ENCODE measurements around the gene ERCC2. TPM values are rescaled to one million over a fixed set of nuclear protein-coding genes. Genes with fewer than 3 reads are reported as not detected.

The ERCC2 gene
- total RNA-seq, 4 donors from 2014 or later, result 3.0 to 46.2 (median 9.2) TPM

- no peaks in the 10 kb centered on the region for H3K27me3 ChIP-seq
- 58 to 83% methylated on average over 1 to 4 of the region's 4 CpGs for WGBS, 2 donors (ENCODE audit: low coverage in 1 of 2)
Observed at GRCh38 chr19:45305007-45305406, 65.4 kb downstream of the ERCC2 start.

GRCh38 chr19:45304141-45304926 is 66.0 kb downstream of the ERCC2 start:
- no peak for DNase-seq
- no peak overlapping the region for H3K4me3 ChIP-seq
- H3K9me3 ChIP-seq, result no peaks in the 10 kb centered on the region
- H3K27me3 ChIP-seq, result no peaks in the 10 kb centered on the region
- H3K4me1 ChIP-seq, result no peaks in the 10 kb centered on the region
- H3K36me3 ChIP-seq, result no peaks in the 10 kb centered on the region
- intact Hi-C loops (cut with DNase I; ENCODE audit: low total_unique reads) (no loop called here), in situ Hi-C loops (cut with MboI; ENCODE audit: low pct_ligation_motif_present in 1 of 4, low pct_unique_long_range_greater_than_20kb in 1 of 4, low sequenced_read_pairs in 3 of 4) (no loop called here)
- 43 to 55% methylated on average over 1 to 4 of the region's 4 CpGs for WGBS, 2 donors (ENCODE audit: low coverage in 1 of 2)
- no peak overlapping the region for H3K27ac ChIP-seq
- no peak for TF ChIP-seq EP300 (IDR thresholded peaks at IDR 0.05; ENCODE audit: low read depth)

More at GRCh38 chr19:45305007-45305406, 65.4 kb downstream of the ERCC2 start:
- no peaks in the 10 kb centered on the region for H3K4me1 ChIP-seq
- H3K9me3 ChIP-seq, result no peaks in the 10 kb centered on the region
- TF ChIP-seq POLR2A (IDR thresholded peaks at IDR 0.05) (no peak), CTCF (IDR thresholded peaks at IDR 0.05) (no peak), EP300 (IDR thresholded peaks at IDR 0.05; ENCODE audit: low read depth) (no peak), POLR2AphosphoS5 (IDR thresholded peaks at IDR 0.05) (no peak)
- in situ Hi-C loops (cut with MboI; ENCODE audit: low pct_ligation_motif_present in 1 of 4, low pct_unique_long_range_greater_than_20kb in 1 of 4, low sequenced_read_pairs in 3 of 4), result no loop called here
- no peak overlapping the region for H3K27ac ChIP-seq
- intact Hi-C loops (cut with DNase I; ENCODE audit: low total_unique reads), result no loop called here
- no peaks in the 10 kb centered on the region for H3K36me3 ChIP-seq
- no peak for DNase-seq
- H3K4me3 ChIP-seq, result no peak overlapping the region

- WGBS, 2 donors (ENCODE audit: low coverage in 1 of 2), result 90 to 93% methylated on average over 4 to 12 of the region's 12 CpGs
- in situ Hi-C loops (cut with MboI; ENCODE audit: low pct_ligation_motif_present in 1 of 4, low pct_unique_long_range_greater_than_20kb in 1 of 4, low sequenced_read_pairs in 3 of 4), result no loop called here
- no peaks in the 10 kb centered on the region for H3K9me3 ChIP-seq
- no peak for DNase-seq
- no peak overlapping the region for H3K27ac ChIP-seq
- H3K4me1 ChIP-seq, result no peaks in the 10 kb centered on the region
- intact Hi-C loops (cut with DNase I; ENCODE audit: low total_unique reads), result no loop called here
- H3K36me3 ChIP-seq, result no peaks in the 10 kb centered on the region
- TF ChIP-seq POLR2A (IDR thresholded peaks at IDR 0.05) (no peak), EP300 (IDR thresholded peaks at IDR 0.05; ENCODE audit: low read depth) (no peak), POLR2AphosphoS5 (IDR thresholded peaks at IDR 0.05) (no peak), CTCF (IDR thresholded peaks at IDR 0.05) (no peak)
- H3K4me3 ChIP-seq, result no peak overlapping the region
- H3K27me3 ChIP-seq, result no peaks in the 10 kb centered on the region
Observed at GRCh38 chr19:45303269-45304060, 66.9 kb downstream of the ERCC2 start.

GRCh38 chr19:45302416-45302815 is 68.0 kb downstream of the ERCC2 start:
- H3K4me3 ChIP-seq, result no peak overlapping the region
- in situ Hi-C loops (cut with MboI; ENCODE audit: low pct_ligation_motif_present in 1 of 4, low pct_unique_long_range_greater_than_20kb in 1 of 4, low sequenced_read_pairs in 3 of 4) (no loop called here), intact Hi-C loops (cut with DNase I; ENCODE audit: low total_unique reads) (no loop called here)
- no peaks in the 10 kb centered on the region for H3K9me3 ChIP-seq
- WGBS, 2 donors (ENCODE audit: low coverage in 1 of 2), result 95 to 100% methylated on average over 7 to 22 of the region's 27 CpGs
- H3K27me3 ChIP-seq, result no peaks in the 10 kb centered on the region
- no peaks in the 10 kb centered on the region for H3K4me1 ChIP-seq
- TF ChIP-seq POLR2A (IDR thresholded peaks at IDR 0.05) (no peak), CTCF (IDR thresholded peaks at IDR 0.05) (no peak), POLR2AphosphoS5 (IDR thresholded peaks at IDR 0.05) (no peak), EP300 (IDR thresholded peaks at IDR 0.05; ENCODE audit: low read depth) (no peak)
- H3K27ac ChIP-seq, result no peak overlapping the region
- H3K36me3 ChIP-seq, result no peaks in the 10 kb centered on the region
- no peak for DNase-seq

Other genes with a start within 250 kb of the ERCC2 start
- gene NKPD1, start 209.6 kb downstream of the ERCC2 start, total RNA-seq, result 1 to 10 TPM in 1 of 4 donors, under 1 TPM in 1, not detected in 2; 0.32 to 1.5 TPM
- gene TRAPPC6A, start 192.3 kb downstream of the ERCC2 start, total RNA-seq, result 10 to 100 TPM in 3 of 4 donors, not detected in 1; 15.7 to 51.2 (median 29.7) TPM
- gene BLOC1S3, start 191.8 kb downstream of the ERCC2 start, total RNA-seq, result 10 to 100 TPM in 1 of 4 donors, 1 to 10 TPM in 3; 5.0 to 10.3 (median 9.2) TPM
- 1 to 10 TPM in 2 of 4 donors, under 1 TPM in 1, not detected in 1; 0.68 to 7.0 (median 1.1) TPM for gene EXOC3L2, start 125.2 kb downstream of the ERCC2 start, total RNA-seq
- gene MARK4, start 119.3 kb downstream of the ERCC2 start, total RNA-seq, result 10 to 100 TPM; 11.0 to 40.8 (median 13.2) TPM
- 10 to 100 TPM in 2 of 4 donors, 1 to 10 TPM in 1, not detected in 1; 4.0 to 32.2 (median 27.9) TPM for gene CKM, start 47.7 kb downstream of the ERCC2 start, total RNA-seq
- not detected for gene KLC3, start 29.8 kb downstream of the ERCC2 start, total RNA-seq
- 100 to 1,000 TPM in 1 of 4 donors, 10 to 100 TPM in 3; 28.5 to 298 (median 44.4) TPM for gene PPP1R13L, start 34.5 kb upstream of the ERCC2 start, total RNA-seq
- gene POLR1G, start 36.1 kb upstream of the ERCC2 start, total RNA-seq, result 1 to 10 TPM in 3 of 4 donors, under 1 TPM in 1; 1.00 to 3.5 (median 1.2) TPM
- 10 to 100 TPM; 38.8 to 42.6 (median 40.0) TPM for gene ERCC1, start 53.3 kb upstream of the ERCC2 start, total RNA-seq
- 10 to 100 TPM; 14.5 to 64.7 (median 25.6) TPM for gene FOSB, start 97.4 kb upstream of the ERCC2 start, total RNA-seq
- gene RTN2, start 126.5 kb upstream of the ERCC2 start, total RNA-seq, result 10 to 100 TPM in 1 of 4 donors, 1 to 10 TPM in 1, not detected in 2; 5.7 to 13.5 TPM
- gene PPM1N, start 127.9 kb upstream of the ERCC2 start, total RNA-seq, result 1 to 10 TPM in 2 of 4 donors, under 1 TPM in 1, not detected in 1; 1.00 to 4.3 (median 1.4) TPM
- 100 to 1,000 TPM; 167 to 465 (median 204) TPM for gene VASP, start 136.9 kb upstream of the ERCC2 start, total RNA-seq
- 10 to 100 TPM in 1 of 4 donors, 1 to 10 TPM in 3; 6.7 to 10.8 (median 8.6) TPM for gene OPA3, start 214.2 kb upstream of the ERCC2 start, total RNA-seq
- gene GPR4, start 231.6 kb upstream of the ERCC2 start, total RNA-seq, result 1 to 10 TPM in 1 of 4 donors, under 1 TPM in 3; 0.27 to 1.4 (median 0.43) TPM

Data from transverse colon (tissue), 4 donors.